Renal cortex interstitium (tissue), 11 donors: ENCODE data around the gene FOXN3. TPM values are rescaled to one million over a fixed set of nuclear protein-coding genes. Genes with fewer than 3 reads are reported as not detected.

Experiments
- DNase-seq, 11 donors: peaks; one replicate each; pipeline ENCODE4 v3.0.0-alpha.2; 2013; ENCODE audit warnings: low read depth in 9 of 11, low spot score in 4 of 11; ENCODE audit errors: extremely low read depth in 1 of 11
- polyA plus RNA-seq, 3 donors: library from polyadenylated mRNA; unstranded; fragments of 120-200 nt; gene quantifications; one replicate each; pipeline ENCODE4 v1.2.1, GENCODE V29; 2013; ENCODE audit not compliant: insufficient read length in 3 of 3

FOXN3 gene
- polyA plus RNA-seq, 3 donors: 30.8 to 32.3 (median 31.1) TPM

GRCh38 chr14:89418452-89418851 is 1.4 kb upstream of the FOXN3 start:
- no peak for DNase-seq

- DNase-seq: peak in 2 of 11 donors; percentile 28 to 49
Measured at GRCh38 chr14:89417465-89418225, 612 bp upstream of the FOXN3 start.

- peak; percentile 94 to 99 (median 97) for DNase-seq
Measured at GRCh38 chr14:89416002-89416995, 734 bp downstream of the FOXN3 start.

GRCh38 chr14:89415159-89415558 is 1.9 kb downstream of the FOXN3 start:
- peak in 4 of 11 donors; percentile 32 to 67 (median 55) for DNase-seq

- DNase-seq: no peak
Measured at GRCh38 chr14:89411976-89412375, 5.1 kb downstream of the FOXN3 start.

GRCh38 chr14:89409961-89410360 is 7.1 kb downstream of the FOXN3 start:
- no peak for DNase-seq

GRCh38 chr14:89408907-89409700 is 7.9 kb downstream of the FOXN3 start:
- DNase-seq: no peak

- no peak for DNase-seq
Measured at GRCh38 chr14:89407856-89408255, 9.2 kb downstream of the FOXN3 start.

- no peak for DNase-seq
Measured at GRCh38 chr14:89406941-89407340, 10.1 kb downstream of the FOXN3 start.

- DNase-seq: no peak
Measured at GRCh38 chr14:89406361-89406760, 10.7 kb downstream of the FOXN3 start.

GRCh38 chr14:89405712-89406111 is 11.3 kb downstream of the FOXN3 start:
- DNase-seq: no peak

- DNase-seq: no peak
Measured at GRCh38 chr14:89402363-89402762, 14.7 kb downstream of the FOXN3 start.

GRCh38 chr14:89401761-89402160 is 15.3 kb downstream of the FOXN3 start:
- no peak for DNase-seq

GRCh38 chr14:89401241-89401640 is 15.8 kb downstream of the FOXN3 start:
- no peak for DNase-seq

- DNase-seq: no peak
Measured at GRCh38 chr14:89400529-89400928, 16.5 kb downstream of the FOXN3 start.

GRCh38 chr14:89399594-89400068 is 17.4 kb downstream of the FOXN3 start:
- DNase-seq: peak in 10 of 11 donors; percentile 44 to 88 (median 68)

GRCh38 chr14:89399157-89399556 is 17.9 kb downstream of the FOXN3 start:
- no peak for DNase-seq

GRCh38 chr14:89397569-89398230 is 19.3 kb downstream of the FOXN3 start:
- DNase-seq: no peak

- no peak for DNase-seq
Measured at GRCh38 chr14:89394972-89395371, 22.1 kb downstream of the FOXN3 start.
